Measurements from ENCODE around the gene XYLT1. TPM values are rescaled to one million over a fixed set of nuclear protein-coding genes. Genes with fewer than 3 reads are reported as not detected.

The XYLT1 gene
- total RNA-seq, 2 donors from 2014 or later: 24.2 to 28.6 TPM

DNA sequence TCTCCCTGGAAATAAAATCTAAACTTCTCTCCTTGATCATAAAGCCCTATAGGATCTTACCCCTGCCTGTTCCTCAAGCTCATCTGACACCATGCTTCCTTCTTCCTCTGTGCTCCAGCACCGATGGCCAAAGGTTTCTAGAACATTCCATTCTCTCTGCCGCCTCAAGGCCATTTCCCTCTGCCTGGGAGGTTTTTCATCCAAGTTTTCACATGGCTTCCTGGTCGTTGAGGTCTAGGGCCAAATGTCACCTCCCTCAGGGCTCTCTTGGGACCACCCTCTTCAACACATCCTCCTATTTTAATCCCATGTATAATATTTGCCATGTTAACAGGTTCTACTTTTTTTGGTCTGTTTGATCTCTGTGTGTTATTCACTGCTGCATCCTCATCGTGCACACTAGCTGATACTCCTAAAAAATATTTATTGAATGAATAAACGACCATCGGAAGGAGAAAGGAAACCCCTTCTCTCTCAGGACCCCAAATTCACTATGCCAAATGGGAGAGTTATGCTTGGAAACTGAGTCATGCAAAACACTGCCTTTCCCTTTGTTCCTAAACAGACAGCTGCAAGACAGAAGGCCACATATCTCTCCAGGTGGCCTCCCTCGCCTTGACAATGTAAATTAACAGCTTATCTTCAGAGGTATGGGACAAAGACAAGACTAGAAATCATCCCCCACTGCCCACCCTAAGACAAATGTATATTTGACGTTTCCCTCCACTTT is 78.5 kb downstream of the XYLT1 start:
- ATAC-seq: no peak
- DNase-seq: no peak
- intact Hi-C loops (cut with DNase I, micrococcal nuclease): no loop called here

DNA sequence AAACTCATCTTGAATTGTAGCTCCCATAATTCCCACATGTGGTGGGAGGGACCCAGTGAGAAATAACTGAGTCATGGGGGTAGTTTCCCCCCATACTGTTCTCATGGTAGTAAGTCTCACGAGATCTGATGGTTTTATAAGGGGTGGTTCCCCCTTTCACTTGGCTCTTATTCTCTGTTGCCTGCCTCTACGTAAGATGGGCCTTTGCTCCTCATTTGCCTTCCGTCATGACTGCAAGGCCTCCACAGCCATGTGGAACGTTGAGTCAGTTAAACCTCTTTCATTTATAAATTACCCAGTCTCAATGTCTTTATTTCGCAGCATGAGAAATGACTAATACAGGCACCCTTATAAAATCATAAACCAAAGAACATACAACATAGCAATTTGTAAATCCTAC is 79.0 kb downstream of the XYLT1 start:
- no peak for ATAC-seq
- intact Hi-C loops (cut with DNase I, micrococcal nuclease): no loop called here
- no peak for DNase-seq

DNA sequence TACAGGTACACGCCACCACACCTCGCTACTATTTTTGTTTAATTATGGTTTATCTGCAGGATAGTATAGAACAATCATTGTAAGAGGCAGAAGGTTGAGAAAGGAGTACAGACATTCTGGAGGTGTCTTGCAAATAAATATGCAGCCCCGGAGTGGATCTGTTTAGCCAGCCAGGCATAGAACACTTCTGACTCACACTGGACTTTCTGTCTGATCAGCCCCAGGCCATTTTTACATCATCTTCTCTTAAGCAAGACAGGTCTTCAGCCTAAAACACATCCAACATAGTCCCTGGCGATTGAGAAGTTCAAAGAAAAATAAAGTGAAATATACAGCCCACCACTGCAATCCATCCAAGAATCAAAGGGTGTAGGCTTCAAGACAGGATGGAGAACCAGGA is 81.4 kb downstream of the XYLT1 start:
- no peak for ATAC-seq
- DNase-seq: peak in 1 of 2 donors; percentile 5
- intact Hi-C loops (cut with DNase I, micrococcal nuclease): no loop called here

DNA sequence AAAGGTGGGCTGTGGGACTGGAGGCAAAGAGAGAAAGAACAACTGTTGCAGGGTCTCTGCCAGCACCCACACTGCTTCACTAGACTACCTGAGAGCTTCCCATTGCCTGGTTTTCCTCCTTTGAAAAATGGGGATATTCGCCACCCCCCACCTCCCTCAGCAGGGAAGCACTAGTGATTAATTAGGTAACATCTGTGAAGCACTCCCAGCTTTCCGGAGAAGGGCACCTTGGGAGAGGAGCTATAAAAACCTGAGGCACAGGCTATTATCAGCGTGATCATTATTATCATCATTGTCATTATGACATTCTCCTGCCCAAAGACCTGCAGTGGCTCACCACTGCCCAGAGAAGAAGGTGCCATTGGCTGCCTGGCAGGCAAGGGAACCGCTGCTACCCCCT is 83.5 kb downstream of the XYLT1 start:
- intact Hi-C loops (cut with DNase I, micrococcal nuclease): no loop called here
- no peak for ATAC-seq
- DNase-seq: peak in 1 of 2 donors; percentile 2

DNA sequence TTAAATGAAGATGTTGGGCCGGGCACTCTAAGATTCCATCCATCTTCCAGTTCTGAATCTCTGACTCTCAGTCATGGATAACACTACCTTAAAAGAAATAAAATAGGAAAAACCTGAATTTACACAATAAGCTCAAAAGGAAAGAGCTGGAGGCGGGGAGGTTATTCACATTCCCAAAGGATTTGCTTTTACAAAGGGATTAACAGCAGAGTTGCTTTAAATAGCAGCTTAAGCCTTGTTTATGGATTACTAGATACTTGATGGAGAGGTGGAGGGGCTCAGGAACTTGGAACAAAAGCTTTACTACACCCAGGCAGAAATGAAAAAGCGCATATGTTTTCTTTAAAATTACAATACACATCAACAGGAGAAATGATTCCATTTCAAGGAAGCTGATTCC is 84.5 kb downstream of the XYLT1 start:
- no peak for ATAC-seq
- no peak for DNase-seq
- intact Hi-C loops (cut with DNase I, micrococcal nuclease): no loop called here

DNA sequence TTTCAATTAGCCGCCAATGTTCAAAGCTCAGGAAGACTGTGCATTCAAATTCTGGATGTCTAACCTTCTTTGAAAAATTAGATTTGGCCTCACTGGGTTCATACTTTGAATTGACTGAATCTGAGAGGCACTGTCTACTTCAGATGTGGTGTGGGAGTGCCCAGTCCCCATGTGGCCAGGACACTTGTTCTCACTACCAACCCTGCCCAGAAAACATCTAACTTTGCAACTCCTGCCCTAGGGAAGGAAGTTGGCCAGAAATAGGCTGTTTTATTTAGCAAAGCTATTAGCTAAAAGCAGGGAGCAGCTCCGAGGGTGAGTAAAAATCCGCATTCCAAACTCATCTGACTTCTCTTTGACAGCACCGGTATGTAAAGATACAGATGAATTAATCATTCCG is 86.3 kb downstream of the XYLT1 start:
- intact Hi-C loops (cut with DNase I, micrococcal nuclease): no loop called here
- no peak for DNase-seq
- ATAC-seq: no peak

DNA sequence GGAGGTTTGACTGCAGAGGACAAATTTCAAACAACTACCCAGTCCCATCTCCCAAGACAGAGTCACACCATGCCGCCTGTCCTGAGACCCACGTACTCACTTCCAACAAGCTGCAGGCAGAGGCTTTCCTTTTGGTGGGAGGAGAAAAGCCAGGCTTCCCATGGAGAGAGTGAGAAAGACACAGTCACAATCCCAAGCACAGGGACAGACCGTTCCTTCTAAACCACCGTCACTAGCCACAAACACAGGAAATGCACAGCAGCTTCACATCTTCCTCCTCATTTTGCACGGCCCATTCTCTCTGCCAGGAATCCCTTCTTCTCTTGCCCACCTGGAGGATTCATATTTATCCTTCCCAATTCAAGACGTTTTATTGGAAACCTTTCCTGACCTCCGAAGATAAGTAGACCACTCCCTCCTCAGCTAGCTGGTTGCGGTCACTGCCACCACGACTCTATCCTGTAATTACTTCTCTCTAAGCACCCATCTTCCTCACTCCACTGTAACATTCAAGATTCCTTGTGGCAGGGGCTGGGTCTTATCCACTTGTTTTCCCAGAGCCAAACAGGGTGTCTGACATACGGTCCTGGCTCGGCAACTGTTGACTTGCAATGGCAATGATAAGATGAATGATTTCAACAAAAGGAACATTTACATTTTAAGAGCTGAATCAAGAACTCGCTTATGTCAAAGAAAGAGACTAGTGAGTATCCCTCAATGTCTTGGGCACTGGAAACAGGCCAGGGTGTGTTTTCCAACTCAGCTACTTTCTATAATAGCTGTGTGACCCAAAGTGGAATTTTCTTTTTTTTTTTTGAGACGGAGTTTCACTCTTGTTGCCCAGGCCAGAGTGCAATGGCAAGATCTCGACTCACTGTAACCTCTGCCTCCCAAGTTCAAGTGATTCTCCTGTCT is 87.6 kb downstream of the XYLT1 start:
- intact Hi-C loops (cut with DNase I, micrococcal nuclease): no loop called here

DNA sequence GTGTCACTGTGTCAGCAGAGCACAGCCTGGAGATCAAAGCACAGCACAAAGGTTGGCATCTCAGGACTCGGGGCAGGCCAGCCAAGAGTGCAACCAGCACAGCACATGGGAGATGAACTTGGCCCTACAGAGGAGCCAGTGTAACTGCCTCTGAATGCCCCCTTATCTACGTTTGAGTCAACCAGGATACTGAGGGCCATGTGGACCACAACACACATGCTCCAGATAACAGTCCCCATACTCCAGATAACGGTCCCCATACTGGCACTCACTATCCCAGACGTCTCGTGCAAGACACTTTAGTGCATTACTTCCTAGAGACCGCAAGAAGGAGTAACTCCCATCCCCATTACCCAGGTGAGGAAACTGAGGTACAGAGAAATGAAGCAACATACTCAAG is 88.2 kb downstream of the XYLT1 start:
- ATAC-seq (no peak), DNase-seq (no peak)
- intact Hi-C loops (cut with DNase I, micrococcal nuclease): no loop called here

More for the DNA sequence above, 87.6 kb downstream of the XYLT1 start:
- no peak for DNase-seq
- ATAC-seq: no peak

DNA sequence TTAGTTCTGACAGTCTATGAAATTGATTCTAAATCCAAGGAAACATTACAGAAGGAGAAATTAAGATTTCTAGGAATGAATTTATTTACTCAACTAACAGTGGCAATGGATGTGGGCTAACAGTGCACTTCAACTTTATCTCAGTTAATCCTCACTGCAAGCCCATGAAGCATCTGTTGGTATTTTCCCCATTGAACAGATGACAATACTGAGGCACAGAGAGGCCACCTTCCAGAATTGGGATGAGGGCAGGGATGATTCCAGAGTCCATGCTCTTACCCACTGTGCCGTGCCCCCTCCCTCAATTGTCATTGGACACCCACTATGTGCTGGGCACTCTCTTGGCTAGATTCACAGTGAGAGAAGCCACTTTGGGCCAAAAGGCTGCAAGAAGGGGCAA is 89.0 kb downstream of the XYLT1 start:
- intact Hi-C loops (cut with DNase I, micrococcal nuclease): no loop called here
- no peak for ATAC-seq
- DNase-seq: no peak

DNA sequence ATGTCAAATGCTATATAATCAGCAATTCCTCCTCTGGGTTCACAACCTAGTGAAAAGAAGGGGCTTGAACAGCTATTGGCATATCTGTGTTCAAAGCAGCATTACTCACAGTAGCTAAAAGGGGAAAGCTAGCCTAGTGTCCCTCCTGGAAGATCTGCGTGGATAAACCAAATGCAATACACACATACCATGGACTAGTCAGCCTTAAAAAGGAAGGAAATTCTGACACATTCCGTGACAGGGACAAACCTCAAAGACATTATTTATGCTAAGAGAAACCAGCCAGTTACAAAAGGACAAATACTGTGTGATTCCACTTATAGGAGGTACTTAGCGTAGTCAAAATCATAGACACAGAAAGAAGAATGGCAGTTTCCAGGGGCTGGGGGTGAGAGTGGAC is 90.1 kb downstream of the XYLT1 start:
- DNase-seq (no peak), ATAC-seq (no peak)
- intact Hi-C loops (cut with DNase I, micrococcal nuclease): no loop called here

DNA sequence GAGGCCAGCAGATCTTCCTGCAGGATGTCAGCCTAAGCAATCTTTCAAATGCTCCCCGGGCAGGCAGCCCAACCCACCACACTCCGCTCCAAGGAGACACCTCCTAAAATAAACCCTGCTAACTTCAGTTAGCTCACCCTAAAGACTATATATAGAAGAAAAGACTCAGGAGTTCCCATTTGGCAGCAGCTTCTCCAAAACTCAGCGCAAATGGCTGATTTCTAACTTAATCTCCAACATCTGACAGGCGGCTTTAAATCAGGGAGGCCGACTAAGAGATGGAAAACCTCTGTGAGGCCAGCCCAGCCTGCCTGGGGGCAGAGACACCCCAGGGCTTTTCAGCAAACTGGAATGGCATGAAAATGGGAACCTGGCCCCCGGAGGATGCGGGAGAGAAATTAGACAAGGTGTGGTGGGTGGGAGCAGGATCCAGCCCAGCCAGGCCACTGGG is 91.6 kb downstream of the XYLT1 start:
- DNase-seq: no peak
- intact Hi-C loops (cut with DNase I, micrococcal nuclease): no loop called here
- no peak for ATAC-seq

DNA sequence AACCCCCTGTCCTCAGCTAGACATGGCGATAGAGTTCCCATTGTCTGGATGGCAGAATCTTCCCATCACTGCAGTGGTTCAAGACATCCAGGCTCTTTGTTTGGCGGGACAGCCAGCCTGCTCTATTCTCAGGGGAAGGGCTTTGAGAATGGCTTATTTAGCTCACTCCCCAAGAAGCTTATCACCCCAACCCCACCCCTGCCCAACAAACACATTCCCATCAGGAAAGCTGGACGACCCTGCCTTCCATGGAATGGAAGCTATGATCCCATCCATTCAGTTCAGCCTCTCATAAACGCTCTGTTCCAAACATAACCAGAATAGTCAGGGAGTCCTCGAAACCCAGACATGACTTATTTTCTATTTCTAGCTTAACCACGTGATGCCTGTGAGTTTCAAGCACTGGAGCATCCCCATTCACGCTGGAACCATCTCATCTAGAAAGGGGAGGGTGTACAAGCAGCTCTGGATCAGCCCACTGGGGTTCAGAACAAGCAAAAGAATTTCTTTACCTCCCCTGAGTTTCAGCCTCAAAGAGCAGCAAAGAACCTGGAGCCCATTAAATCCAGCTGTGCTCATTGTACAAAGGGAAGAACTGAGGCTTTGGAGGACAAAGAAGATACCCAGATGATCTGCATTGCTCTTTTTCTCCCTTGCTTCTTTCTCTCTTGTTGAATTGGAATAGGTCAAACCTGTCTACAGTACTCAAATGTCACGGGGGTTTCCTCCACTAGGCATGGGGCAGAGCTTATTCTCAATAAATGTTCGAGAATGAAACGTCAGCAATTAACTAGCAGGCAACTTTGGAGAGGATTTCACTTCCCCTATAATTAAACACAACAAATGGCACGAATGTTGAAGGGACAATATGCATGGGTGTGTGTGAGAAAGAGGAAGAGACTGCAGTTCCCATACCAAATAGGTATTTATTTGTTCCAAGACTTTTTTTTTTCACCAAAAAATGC is 93.1 kb downstream of the XYLT1 start:
- intact Hi-C loops (cut with DNase I, micrococcal nuclease): no loop called here
- ATAC-seq: peak; percentile 63
- no peak for DNase-seq

DNA sequence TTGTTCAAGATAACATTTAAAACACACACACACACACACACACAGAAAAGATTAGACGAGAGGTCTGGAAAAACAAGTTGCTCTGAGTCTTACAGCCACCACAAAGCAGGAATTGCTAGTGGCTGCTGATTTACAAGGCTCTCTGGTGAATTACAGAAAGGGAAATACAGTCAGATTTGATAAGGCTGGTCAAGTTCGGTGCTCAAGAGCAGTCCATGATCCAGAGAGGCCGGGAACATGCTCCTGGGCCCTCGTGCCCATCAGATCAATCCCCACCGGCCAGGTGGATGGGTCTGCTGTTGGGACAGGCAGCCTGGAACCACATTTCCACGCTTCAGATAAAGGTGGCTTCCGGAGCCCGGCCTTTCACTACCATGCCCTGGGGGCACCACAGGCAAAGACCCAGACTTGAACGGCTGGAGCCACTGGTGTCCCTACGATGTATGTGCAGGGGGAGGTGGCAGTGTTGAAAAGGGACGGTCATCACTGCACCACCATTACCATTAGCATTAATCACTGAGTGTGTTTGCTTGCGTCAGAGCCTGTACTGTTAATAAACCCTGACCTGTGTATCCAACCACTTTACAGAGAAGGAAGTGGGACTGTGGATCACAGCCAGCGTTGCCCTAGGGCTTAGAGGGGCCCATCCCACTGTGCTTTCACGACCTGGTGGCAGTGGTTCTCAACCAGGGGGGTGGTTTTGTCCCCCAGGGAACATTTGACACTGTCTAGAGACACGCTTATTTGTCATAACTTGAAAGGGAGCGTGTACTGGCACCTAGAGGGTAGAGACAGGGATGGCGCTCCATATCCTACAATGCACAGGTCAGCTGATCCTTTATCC is 95.1 kb downstream of the XYLT1 start:
- intact Hi-C loops (cut with DNase I, micrococcal nuclease): no loop called here
- peak; percentile 29 for ATAC-seq
- no peak for DNase-seq

DNA sequence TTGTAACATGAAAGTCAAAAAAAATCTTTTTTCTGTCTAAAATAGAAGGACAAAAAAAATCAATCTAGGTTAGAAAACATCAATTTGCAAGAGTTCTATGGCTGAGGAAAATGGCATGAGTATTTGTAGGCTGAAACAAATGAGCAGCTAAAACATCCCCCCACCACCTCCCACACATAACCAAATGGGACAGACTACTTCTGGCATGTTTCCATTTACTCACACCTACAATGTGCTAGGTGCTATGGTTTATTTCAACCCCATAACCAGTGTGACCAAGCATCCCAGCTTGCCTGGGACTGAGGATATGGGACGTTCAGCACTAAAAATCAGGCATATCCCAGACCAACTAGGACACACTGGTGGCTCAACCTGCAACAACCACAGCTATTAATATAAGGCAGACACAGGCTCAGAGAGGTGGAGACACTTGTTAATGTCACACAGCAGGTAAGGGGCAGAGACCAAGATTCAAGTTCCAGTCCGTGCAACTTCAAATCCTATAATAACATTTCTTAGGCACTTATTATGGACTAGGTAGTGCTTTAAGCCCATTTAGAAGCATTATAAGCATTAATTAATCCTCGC is 96.0 kb downstream of the XYLT1 start:
- DNase-seq (no peak), ATAC-seq (no peak)
- intact Hi-C loops (cut with DNase I, micrococcal nuclease): no loop called here

DNA sequence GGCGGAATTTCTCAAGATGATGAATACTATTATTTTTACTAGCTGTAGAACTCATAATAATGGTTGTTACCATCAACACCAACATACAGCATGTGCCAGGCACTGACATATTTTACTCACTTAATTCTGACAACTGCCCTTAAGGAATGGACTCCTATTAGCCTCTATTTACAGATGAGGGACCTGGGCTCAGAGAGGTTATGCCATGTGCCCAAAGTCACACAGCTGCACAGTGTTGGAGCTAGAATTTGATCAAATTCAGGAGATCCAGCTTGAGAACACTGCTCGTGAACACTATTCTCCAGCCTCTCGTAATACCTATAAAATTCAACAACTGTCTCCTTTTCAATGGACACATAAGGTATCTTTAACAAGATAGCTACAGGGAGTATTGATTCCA is 97.2 kb downstream of the XYLT1 start:
- ATAC-seq (no peak), DNase-seq (no peak)
- intact Hi-C loops (cut with DNase I, micrococcal nuclease): no loop called here

DNA sequence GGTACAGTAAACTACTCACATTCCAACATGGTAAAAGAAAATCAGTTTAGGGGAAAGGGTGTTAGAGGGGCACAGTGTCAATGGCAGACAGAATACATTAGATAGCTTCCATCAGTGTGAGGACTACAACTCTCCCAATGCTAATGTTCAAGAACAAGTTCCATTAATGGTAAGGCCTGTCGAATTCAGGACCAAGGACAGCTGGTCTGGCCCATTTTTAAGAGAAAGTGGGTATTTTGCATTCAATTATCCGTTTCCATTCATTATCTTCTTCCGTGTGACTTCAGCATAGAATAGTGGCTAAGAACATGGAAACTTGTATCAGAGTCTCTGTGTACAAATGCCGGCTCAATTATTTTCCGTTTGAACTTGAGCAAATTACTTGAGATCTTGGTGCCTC is 98.4 kb downstream of the XYLT1 start:
- DNase-seq (no peak), ATAC-seq (no peak)
- intact Hi-C loops (cut with DNase I, micrococcal nuclease): no loop called here

DNA sequence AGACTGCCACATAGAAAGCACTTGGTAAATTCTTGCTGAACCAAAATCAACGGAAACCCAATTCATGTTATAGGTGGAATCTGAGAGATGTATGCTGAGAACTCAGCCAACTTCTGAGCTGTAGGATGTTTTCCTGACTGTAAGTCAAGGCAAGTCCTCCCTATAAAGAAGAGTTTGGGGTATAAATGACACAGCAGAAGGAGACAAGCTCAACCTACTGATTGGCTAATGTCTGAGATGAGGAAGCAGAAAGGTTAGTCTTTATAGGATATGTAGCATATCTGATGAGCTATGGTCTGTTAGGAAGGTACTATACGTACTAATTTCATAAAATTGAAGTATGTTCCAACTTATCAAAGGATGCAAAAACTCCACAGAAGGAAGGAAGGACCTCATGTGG is 99.5 kb downstream of the XYLT1 start:
- ATAC-seq: no peak

DNA sequence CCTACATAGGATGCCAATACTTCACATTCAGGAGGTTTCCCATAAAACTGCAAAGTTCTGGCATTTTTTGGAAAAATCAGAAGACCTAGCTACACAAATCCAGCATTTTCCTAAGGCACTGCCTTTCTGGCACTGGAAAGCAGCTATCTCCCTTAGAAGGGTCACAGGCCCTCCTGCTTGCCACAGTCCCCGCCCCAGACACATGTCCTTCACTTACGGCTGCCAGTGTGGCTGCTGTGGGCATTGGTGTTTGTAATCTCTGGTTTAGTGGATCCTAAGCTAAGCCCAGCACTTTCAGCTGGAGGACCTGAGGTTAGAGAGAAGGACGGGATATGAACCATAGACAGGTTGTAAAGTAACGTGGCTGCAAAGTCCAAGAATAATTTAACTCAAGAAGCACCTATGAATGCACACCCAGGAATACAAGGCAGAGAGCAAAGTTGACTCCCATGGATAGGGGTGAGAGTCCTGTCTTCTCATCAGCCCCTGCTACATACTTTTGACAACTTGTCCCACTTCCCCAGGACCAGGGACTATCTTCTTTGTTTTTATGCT is 100.0 kb downstream of the XYLT1 start:
- ATAC-seq: peak; percentile 83
- intact Hi-C loops (cut with DNase I, micrococcal nuclease): no loop called here
- no peak for DNase-seq

More for the DNA sequence above, 99.5 kb downstream of the XYLT1 start:
- intact Hi-C loops (cut with DNase I, micrococcal nuclease): no loop called here
- no peak for DNase-seq

All from left colon (tissue), 2 donors.